ENCODE measurements around the gene GAB3. TPM values are rescaled to one million over a fixed set of nuclear protein-coding genes. Genes with fewer than 3 reads are reported as not detected.
A peak's percentile ranks its signal among the peaks of the same experiment; 100 is the strongest.

GAB3 gene
- total and polyA plus RNA-seq, 9 of the 15 experiments (the other 6 are each of a cell fraction or from before 2014, with no cell fraction given) = 16.1 to 31.4 (median 20.2) TPM

DNA sequence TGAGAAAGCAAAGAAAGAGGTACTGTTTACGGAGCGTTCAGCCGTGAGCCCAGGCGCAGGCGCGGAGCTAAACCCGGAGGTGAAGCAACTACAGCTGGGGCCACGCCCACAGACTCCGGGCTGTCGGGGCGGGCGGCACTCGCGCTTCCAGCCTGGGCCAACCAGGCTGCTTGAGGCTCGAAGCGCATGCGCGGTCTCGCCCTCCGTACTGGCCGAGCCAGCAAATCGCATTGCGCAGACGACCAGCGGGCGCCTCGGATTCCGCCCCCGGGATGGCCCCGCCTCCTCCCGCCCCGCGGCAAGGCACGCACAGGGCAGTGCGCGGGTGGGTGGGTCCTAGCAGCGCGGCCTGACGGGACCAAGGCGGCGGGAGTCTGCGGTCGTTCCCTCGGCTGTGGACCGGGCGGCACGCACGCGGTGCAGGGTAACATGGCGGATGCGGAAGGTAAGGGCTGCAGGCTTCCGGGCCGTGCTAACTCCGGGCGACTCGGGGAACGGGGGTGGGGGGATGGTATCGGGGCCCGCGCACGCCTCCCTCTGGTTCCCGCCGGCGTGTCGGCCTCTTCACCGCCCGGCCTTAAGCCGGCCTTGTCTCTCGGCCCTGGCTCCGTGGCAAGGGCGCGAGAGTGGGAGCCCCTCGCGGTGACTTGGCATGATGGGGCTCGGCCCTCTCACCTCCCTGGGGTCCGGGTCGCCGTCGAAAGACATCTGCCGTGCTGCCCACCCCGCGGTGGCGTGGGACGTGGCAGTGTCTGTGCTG lies 11.8 kb upstream of the GAB3 start, which contains the start of gene DKC1 (continued):
- TF ChIP-seq NR4A1 (CRISPR knock-in tag; IDR thresholded peaks at IDR 0.05) = no peak
- TF ChIP-seq NR4A1 (tag; IDR thresholded peaks at IDR 0.05) = no peak
- no peak for TF ChIP-seq FOS (IDR thresholded peaks at IDR 0.05; ENCODE audit: extremely low read depth, insufficient read length)
- TF ChIP-seq KLF10 (CRISPR knock-in tag; IDR thresholded peaks at IDR 0.05) = no peak
- TF ChIP-seq RBM22 (IDR thresholded peaks at IDR 0.05; ENCODE audit: low read depth, low read length, poor library complexity, severe bottlenecking) = peak; percentile 77
- TF ChIP-seq THRB (CRISPR knock-in tag; conservative IDR thresholded peaks at IDR 0.05) = no peak
- no peak for TF ChIP-seq ZNF586 (CRISPR knock-in tag; conservative IDR thresholded peaks at IDR 0.05)
- TF ChIP-seq XRCC4 (IDR thresholded peaks at IDR 0.05; ENCODE audit: extremely low read depth, insufficient read depth, insufficient read length) = no peak
- no peak for TF ChIP-seq NBN (IDR thresholded peaks at IDR 0.05; ENCODE audit: low read depth)
- no peak for TF ChIP-seq ZNF140 (CRISPR knock-in tag; IDR thresholded peaks at IDR 0.05)
- TF ChIP-seq MYNN (IDR thresholded peaks at IDR 0.05) = no peak
- no peak for TF ChIP-seq MYNN (CRISPR knock-in tag; IDR thresholded peaks at IDR 0.05)
- TF ChIP-seq, protein P1, sequence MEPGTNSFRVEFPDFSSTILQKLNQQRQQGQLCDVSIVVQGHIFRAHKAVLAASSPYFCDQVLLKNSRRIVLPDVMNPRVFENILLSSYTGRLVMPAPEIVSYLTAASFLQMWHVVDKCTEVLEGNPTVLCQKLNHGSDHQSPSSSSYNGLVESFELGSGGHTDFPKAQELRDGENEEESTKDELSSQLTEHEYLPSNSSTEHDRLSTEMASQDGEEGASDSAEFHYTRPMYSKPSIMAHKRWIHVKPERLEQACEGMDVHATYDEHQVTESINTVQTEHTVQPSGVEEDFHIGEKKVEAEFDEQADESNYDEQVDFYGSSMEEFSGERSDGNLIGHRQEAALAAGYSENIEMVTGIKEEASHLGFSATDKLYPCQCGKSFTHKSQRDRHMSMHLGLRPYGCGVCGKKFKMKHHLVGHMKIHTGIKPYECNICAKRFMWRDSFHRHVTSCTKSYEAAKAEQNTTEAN (CRISPR knock-in tag; IDR thresholded peaks at IDR 0.05) = no peak
- peak; percentile 82 for TF ChIP-seq FIP1L1 (IDR thresholded peaks at IDR 0.05; ENCODE audit: low read depth, low read length, poor library complexity, severe bottlenecking)
- TF ChIP-seq NFIX (CRISPR knock-in tag; IDR thresholded peaks at IDR 0.05; ENCODE audit: low read depth) = no peak
- TF ChIP-seq, protein P2, sequence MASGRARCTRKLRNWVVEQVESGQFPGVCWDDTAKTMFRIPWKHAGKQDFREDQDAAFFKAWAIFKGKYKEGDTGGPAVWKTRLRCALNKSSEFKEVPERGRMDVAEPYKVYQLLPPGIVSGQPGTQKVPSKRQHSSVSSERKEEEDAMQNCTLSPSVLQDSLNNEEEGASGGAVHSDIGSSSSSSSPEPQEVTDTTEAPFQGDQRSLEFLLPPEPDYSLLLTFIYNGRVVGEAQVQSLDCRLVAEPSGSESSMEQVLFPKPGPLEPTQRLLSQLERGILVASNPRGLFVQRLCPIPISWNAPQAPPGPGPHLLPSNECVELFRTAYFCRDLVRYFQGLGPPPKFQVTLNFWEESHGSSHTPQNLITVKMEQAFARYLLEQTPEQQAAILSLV (tag; IDR thresholded peaks at IDR 0.05) = no peak
- TF ChIP-seq SMAD3 (CRISPR knock-in tag; conservative IDR thresholded peaks at IDR 0.05) = no peak
- no peak for TF ChIP-seq ZNF57 (CRISPR knock-in tag; IDR thresholded peaks at IDR 0.05)
- no peak; a peak in 1 of 4 replicates for TF ChIP-seq KDM1A (IDR thresholded peaks at IDR 0.05)
- TF ChIP-seq NFXL1 (CRISPR knock-in tag; IDR thresholded peaks at IDR 0.05) = no peak
- no peak for TF ChIP-seq PHB2 (IDR thresholded peaks at IDR 0.05; ENCODE audit: low read depth)
- TF ChIP-seq HNRNPL (IDR thresholded peaks at IDR 0.05; ENCODE audit: low read depth, low read length) = peak; percentile 58; the same call in 1 of the 2 replicates
- TF ChIP-seq AFF1 (IDR thresholded peaks at IDR 0.05; ENCODE audit: low read depth in 1 of 2, partially characterized antibody in 2 of 2) = no peak

All from K562 (cell line).